Measurements from ENCODE around the gene SNAI3.

- TF ChIP-seq POLR2AphosphoS5 (IDR thresholded peaks at IDR 0.05) (no peak), POLR2A (IDR thresholded peaks at IDR 0.05; ENCODE audit: low read depth) (no peak), EP300 (IDR thresholded peaks at IDR 0.05) (no peak)
- TF ChIP-seq, protein P1, sequence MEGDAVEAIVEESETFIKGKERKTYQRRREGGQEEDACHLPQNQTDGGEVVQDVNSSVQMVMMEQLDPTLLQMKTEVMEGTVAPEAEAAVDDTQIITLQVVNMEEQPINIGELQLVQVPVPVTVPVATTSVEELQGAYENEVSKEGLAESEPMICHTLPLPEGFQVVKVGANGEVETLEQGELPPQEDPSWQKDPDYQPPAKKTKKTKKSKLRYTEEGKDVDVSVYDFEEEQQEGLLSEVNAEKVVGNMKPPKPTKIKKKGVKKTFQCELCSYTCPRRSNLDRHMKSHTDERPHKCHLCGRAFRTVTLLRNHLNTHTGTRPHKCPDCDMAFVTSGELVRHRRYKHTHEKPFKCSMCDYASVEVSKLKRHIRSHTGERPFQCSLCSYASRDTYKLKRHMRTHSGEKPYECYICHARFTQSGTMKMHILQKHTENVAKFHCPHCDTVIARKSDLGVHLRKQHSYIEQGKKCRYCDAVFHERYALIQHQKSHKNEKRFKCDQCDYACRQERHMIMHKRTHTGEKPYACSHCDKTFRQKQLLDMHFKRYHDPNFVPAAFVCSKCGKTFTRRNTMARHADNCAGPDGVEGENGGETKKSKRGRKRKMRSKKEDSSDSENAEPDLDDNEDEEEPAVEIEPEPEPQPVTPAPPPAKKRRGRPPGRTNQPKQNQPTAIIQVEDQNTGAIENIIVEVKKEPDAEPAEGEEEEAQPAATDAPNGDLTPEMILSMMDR (IDR thresholded peaks at IDR 0.05): no peak
Observed at GRCh38 chr16:88726981-88727380, 40.7 kb upstream of the SNAI3 start.

Data from esophagus muscularis mucosa (tissue), 4 donors.